ENCODE data around the gene HLA-DRB1. TPM values are rescaled to one million over a fixed set of nuclear protein-coding genes. Genes with fewer than 3 reads are reported as not detected.

HLA-DRB1 gene
- total RNA-seq, 2 donors from 2014 or later, result 20.5 to 30.3 TPM

- 39% methylated on average over 3 of the region's 3 CpGs for WGBS, 2 donors
- Histone ChIP-seq H3K36me3 (replicated peaks in 1 of 2; ENCODE audit: insufficient read depth in 1 of 2, low read depth in 2 of 2) (no peaks in the 10 kb centered on the region), H3K9me3 (no peaks in the 10 kb centered on the region), H3K27me3 (no peaks in the 10 kb centered on the region), H3K27ac (no peak overlapping the region), H3K4me3 (no peak overlapping the region), H3K4me1 (no peaks in the 10 kb centered on the region)
- ATAC-seq, result no peak
- TF ChIP-seq CTCF (IDR thresholded peaks at IDR 0.05) (no peak), POLR2A (IDR thresholded peaks at IDR 0.05) (no peak)
- DNase-seq, result no peak
- intact Hi-C loops (cut with DNase I), result no loop called here
These were observed 26.4 kb upstream of the HLA-DRB1 start for GRCh38 chr6:32615885-32616532.

DNA sequence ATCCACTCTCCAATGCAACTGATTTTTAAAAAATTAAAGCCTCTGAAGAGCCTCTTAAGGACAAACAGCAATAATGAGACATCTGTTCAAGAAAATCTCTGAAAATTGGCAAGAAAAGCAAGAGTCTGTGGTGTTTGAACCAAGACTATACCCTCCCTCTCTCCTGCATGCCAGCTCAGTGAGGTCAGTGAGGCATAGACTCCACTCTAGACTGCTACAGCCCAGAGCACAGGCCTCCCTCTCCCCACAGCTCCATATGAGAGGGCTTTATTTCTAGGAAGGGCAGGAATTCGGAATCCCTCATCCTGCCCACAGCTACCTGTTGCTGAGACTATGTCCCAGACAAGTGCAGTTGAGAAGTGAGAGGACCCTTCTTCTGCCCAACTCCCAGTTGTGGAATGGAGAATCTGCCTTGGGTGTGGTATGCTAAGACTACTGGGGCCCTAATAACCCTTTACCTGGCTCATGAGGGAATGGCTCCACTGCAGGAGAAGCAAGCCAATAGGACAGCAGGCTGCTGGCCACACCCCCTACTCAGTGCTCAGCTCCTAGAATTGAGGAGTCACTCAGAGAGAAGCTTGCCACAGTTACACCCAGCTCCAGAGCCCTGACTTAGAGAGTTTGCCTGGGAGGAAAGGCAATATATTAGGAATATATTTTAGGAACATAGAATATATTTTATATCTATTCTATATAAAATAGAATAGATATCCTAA lies 24.9 kb upstream of the HLA-DRB1 start:
- Histone ChIP-seq H3K27ac (no peak overlapping the region), H3K4me1 (no peaks in the 10 kb centered on the region), H3K27me3 (no peaks in the 10 kb centered on the region), H3K9me3 (no peaks in the 10 kb centered on the region), H3K36me3 (replicated peaks in 1 of 2; ENCODE audit: insufficient read depth in 1 of 2, low read depth in 2 of 2) (no peaks in the 10 kb centered on the region), H3K4me3 (no peak overlapping the region)
- ATAC-seq (no peak), DNase-seq (no peak)
- TF ChIP-seq CTCF (IDR thresholded peaks at IDR 0.05) (no peak), POLR2A (IDR thresholded peaks at IDR 0.05) (no peak)
- intact Hi-C loops (cut with DNase I), result no loop called here
- WGBS, 2 donors, result 0% methylated on average over 1 of the region's 1 CpG

GRCh38 chr6:32613475-32613874 lies 23.8 kb upstream of the HLA-DRB1 start:
- TF ChIP-seq CTCF (IDR thresholded peaks at IDR 0.05) (no peak), POLR2A (IDR thresholded peaks at IDR 0.05) (no peak)
- Histone ChIP-seq H3K27me3 (no peaks in the 10 kb centered on the region), H3K9me3 (no peaks in the 10 kb centered on the region), H3K4me3 (no peak overlapping the region), H3K36me3 (replicated peaks in 1 of 2; ENCODE audit: insufficient read depth in 1 of 2, low read depth in 2 of 2) (no peaks in the 10 kb centered on the region), H3K27ac (no peak overlapping the region), H3K4me1 (no peaks in the 10 kb centered on the region)
- 4 to 7% methylated on average over 6 of the region's 6 CpGs for WGBS, 2 donors
- ATAC-seq, result no peak
- DNase-seq, result no peak
- intact Hi-C loops (cut with DNase I), result no loop called here

GRCh38 chr6:32610682-32611296 lies 21.1 kb upstream of the HLA-DRB1 start:
- Histone ChIP-seq H3K27ac (peak overlapping the region in 1 of 4 donors; percentile 73), H3K4me1 (no peaks in the 10 kb centered on the region), H3K27me3 (no peaks in the 10 kb centered on the region), H3K36me3 (replicated peaks in 1 of 2; ENCODE audit: insufficient read depth in 1 of 2, low read depth in 2 of 2) (no peaks in the 10 kb centered on the region), H3K4me3 (no peak overlapping the region), H3K9me3 (no peaks in the 10 kb centered on the region)
- intact Hi-C loops (cut with DNase I), result no loop called here
- WGBS, 2 donors, result 15 to 16% methylated on average over 3 of the region's 3 CpGs
- DNase-seq (no peak), ATAC-seq (no peak)
- TF ChIP-seq CTCF (IDR thresholded peaks at IDR 0.05), result no peak
- no peak for TF ChIP-seq POLR2A (IDR thresholded peaks at IDR 0.05)
